IMR-90 (cell line): ENCODE data around the gene MNAT1. TPM values are rescaled to one million over a fixed set of nuclear protein-coding genes. Genes with fewer than 3 reads are reported as not detected.

Source experiments
- ATAC-seq: fragments of 200-7000 bp; cut with Tn5 transposase; 2 replicates; pipeline ENCODE4 v1.9.1; 2020; ENCODE audit warnings: low read depth, mild to moderate bottlenecking, moderate library complexity
- BruUV-seq: library from RNA; stranded (reverse); fragments of 400-500 nt; replicated peaks from 2 replicates; lab custom pipeline; 2021; lab: Mats Ljungman, UMichigan
- CTCF ChIA-PET: fragments of 300-600 bp; formaldehyde crosslinking; extraction: SDS; loops from one replicate; lab custom pipeline; 2021; ENCODE audit warnings: antibody characterized with exemption; lab: Yijun Ruan, JAX
- POLR2A ChIA-PET: fragments of 300-600 bp; sonication (Branson Sonifier 250); formaldehyde crosslinking; loops from one replicate; lab custom pipeline; 2022; ENCODE audit warnings: antibody characterized with exemption; ENCODE audit not compliant: unreplicated experiment; lab: Charles Lee
- DNase-seq: peaks from one replicate; pipeline ENCODE4 v3.0.0; 2013
- H2AFZ ChIP-seq: replicated peaks from 2 replicates; pipeline ENCODE3; 2013; ENCODE audit warnings: low read length, mild to moderate bottlenecking; ENCODE audit not compliant: poor library complexity
- H2AK5ac ChIP-seq: 2 replicates; pipeline ENCODE4 v1.6.1; 2013; ENCODE audit warnings: low read depth, low read length, inconsistent platforms
- H2AK9ac ChIP-seq: replicated peaks from 2 replicates; pipeline ENCODE3; 2013; ENCODE audit warnings: mild to moderate bottlenecking, low read depth, low read length, moderate library complexity; ENCODE audit not compliant: poor library complexity
- H2BK120ac ChIP-seq: 2 replicates; pipeline ENCODE4 v1.6.1; 2013; ENCODE audit warnings: low read depth, low read length, inconsistent platforms
- H2BK15ac ChIP-seq: 3 replicates; pipeline ENCODE4 v1.6.1; 2013; ENCODE audit warnings: low read depth, low read length, inconsistent platforms
- H2BK20ac ChIP-seq: 2 replicates; pipeline ENCODE4 v1.6.1; 2013; ENCODE audit warnings: low read depth, mild to moderate bottlenecking, inconsistent platforms, low read length, moderate library complexity
- H2BK5ac ChIP-seq: 2 replicates; pipeline ENCODE4 v1.6.1; 2013; ENCODE audit warnings: mild to moderate bottlenecking, low read depth, low read length, inconsistent platforms; ENCODE audit not compliant: poor library complexity, severe bottlenecking
- H3K14ac ChIP-seq: replicated peaks from 2 replicates; pipeline ENCODE4 v1.6.1; 2013; ENCODE audit warnings: low read depth, low read length, inconsistent platforms
- H3K18ac ChIP-seq: 2 replicates; pipeline ENCODE4 v1.6.1; 2013; ENCODE audit warnings: low read depth, low read length, control low read depth
- H3K23ac ChIP-seq: 2 replicates; pipeline ENCODE4 v1.6.1; 2013; ENCODE audit warnings: low read depth, low read length, inconsistent platforms
- H3K27ac ChIP-seq: 2 replicates; pipeline ENCODE4 v1.5.1; 2013; ENCODE audit warnings: mild to moderate bottlenecking, control low read depth, low read length; ENCODE audit not compliant: insufficient read depth
- H3K27me3 ChIP-seq: 2 replicates; pipeline ENCODE4 v1.6.1; 2013; ENCODE audit warnings: low read length; ENCODE audit not compliant: control insufficient read depth, insufficient read depth
- H3K36me3 ChIP-seq: 2 replicates; pipeline ENCODE4 v1.6.1; 2013; ENCODE audit warnings: low read length, mixed read lengths; ENCODE audit not compliant: control insufficient read depth, insufficient read depth
- H3K4ac ChIP-seq: 2 replicates; pipeline ENCODE4 v1.6.1; 2013; ENCODE audit warnings: low read depth, low read length, inconsistent platforms
- H3K4me1 ChIP-seq: 2 replicates; pipeline ENCODE4 v1.6.1; 2013; ENCODE audit warnings: low read length, mixed read lengths; ENCODE audit not compliant: control insufficient read depth, insufficient read depth
- H3K4me2 ChIP-seq: 2 replicates; pipeline ENCODE4 v1.6.1; 2013; ENCODE audit warnings: low read depth, mild to moderate bottlenecking, control low read depth, low read length, moderate library complexity
- H3K4me3 ChIP-seq: 2 replicates; pipeline ENCODE4 v1.5.1; 2013; ENCODE audit warnings: low read depth, mild to moderate bottlenecking, control low read depth, low read length, moderate library complexity; ENCODE audit not compliant: insufficient read depth
- H3K56ac ChIP-seq: 2 replicates; pipeline ENCODE4 v1.6.1; 2013; ENCODE audit warnings: low read length, inconsistent platforms; ENCODE audit not compliant: insufficient read depth; ENCODE audit errors: extremely low read depth
- H3K79me1 ChIP-seq, 2 experiments: 2 replicates each; pipeline ENCODE4 v1.6.1; 2013; ENCODE audit warnings: low read length in 2 of 2, inconsistent platforms in 1 of 2, low read depth in 1 of 2
- H3K9ac ChIP-seq: 2 replicates; pipeline ENCODE4 v1.6.1; 2013; ENCODE audit warnings: low read depth, low read length, control low read depth
- H3K9me1 ChIP-seq: 2 replicates; pipeline ENCODE4 v1.6.1; 2013; ENCODE audit warnings: low read length, inconsistent platforms; ENCODE audit not compliant: insufficient read depth
- H3K9me3 ChIP-seq: 2 replicates; pipeline ENCODE4 v1.6.1; 2013; ENCODE audit warnings: low read length; ENCODE audit not compliant: control insufficient read depth, insufficient read depth
- H4K20me1 ChIP-seq: 2 replicates; pipeline ENCODE4 v1.6.1; 2013; ENCODE audit warnings: low read length, inconsistent platforms; ENCODE audit not compliant: insufficient read depth
- H4K5ac ChIP-seq: 2 replicates; pipeline ENCODE4 v1.6.1; 2013; ENCODE audit warnings: mild to moderate bottlenecking, low read depth, low read length, control low read depth
- H4K8ac ChIP-seq, 2 experiments: 2 replicates each; pipeline ENCODE4 v1.6.1; 2013; ENCODE audit warnings: low read depth in 2 of 2, low read length in 2 of 2, control low read depth in 1 of 2, inconsistent platforms in 1 of 2
- H4K91ac ChIP-seq: 2 replicates; pipeline ENCODE4 v1.6.1; 2013; ENCODE audit warnings: low read depth, low read length, inconsistent platforms; ENCODE audit not compliant: insufficient read depth
- CEBPB ChIP-seq: IDR thresholded peaks from 2 replicates; pipeline ENCODE4 v1.6.1; 2012; ENCODE audit warnings: low read depth, low read length, improper control_type of control experiment
- CHD1 ChIP-seq: IDR thresholded peaks from 2 replicates; pipeline ENCODE4 v1.6.1; 2012; ENCODE audit warnings: low read depth, low read length, improper control_type of control experiment
- CTCF ChIP-seq: conservative IDR thresholded peaks from 2 replicates; pipeline ENCODE4 v1.5.1; 2012; ENCODE audit warnings: mild to moderate bottlenecking, low read depth, low read length, improper control_type of control experiment
- FOS ChIP-seq: fragments of 150-350 bp; IDR thresholded peaks from 2 replicates; pipeline ENCODE4 v1.6.1; 2016; ENCODE audit warnings: low read depth, low read length
- MAZ ChIP-seq: IDR thresholded peaks from 2 replicates; pipeline ENCODE4 v1.6.1; 2012; ENCODE audit warnings: low read depth, mild to moderate bottlenecking, low read length, improper control_type of control experiment, moderate library complexity, borderline replicate concordance
- MXI1 ChIP-seq: IDR thresholded peaks from 2 replicates; pipeline ENCODE4 v1.6.1; 2012; ENCODE audit warnings: low read depth, mild to moderate bottlenecking, low read length, moderate library complexity, borderline replicate concordance
- NFE2L2 ChIP-seq: fragments of 150-350 bp; IDR thresholded peaks from 2 replicates; pipeline ENCODE4 v1.6.1; 2016; ENCODE audit warnings: low read depth, mild to moderate bottlenecking, low read length
- POLR2A ChIP-seq: IDR thresholded peaks from 2 replicates; pipeline ENCODE4 v1.6.1; 2012; ENCODE audit warnings: mild to moderate bottlenecking, low read depth, low read length
- RAD21 ChIP-seq: IDR thresholded peaks from 2 replicates; pipeline ENCODE4 v1.6.1; 2012; ENCODE audit warnings: low read length, improper control_type of control experiment
- RFX5 ChIP-seq: IDR thresholded peaks from 2 replicates; pipeline ENCODE4 v1.8.0; 2012; ENCODE audit warnings: low read depth, mild to moderate bottlenecking, low read length, moderate library complexity
- SMC3 ChIP-seq: fragments of 150-350 bp; IDR thresholded peaks from 2 replicates; pipeline ENCODE4 v1.6.1; 2016; ENCODE audit warnings: low read depth, mild to moderate bottlenecking, antibody characterized with exemption, low read length, moderate library complexity
- WGBS, 2 experiments: methylation state at CpG; one replicate each; pipeline versions ENCODE4 v1.1.5 to v1.1.7; 2013; ENCODE audit warnings: missing lambda C conversion rate in 2 of 2; ENCODE audit not compliant: insufficient read length in 1 of 2; ENCODE audit errors: extremely low coverage in 2 of 2; 5-methylcytosine and 5-hydroxymethylcytosine counted together
- dilution Hi-C: fragments of 300-500 bp; cut with HindIII; formaldehyde crosslinking; loops from one replicate; pipeline ENCODE4 v1.14.3; 2018; ENCODE audit warnings: low sequenced_read_pairs; ENCODE audit not compliant: unreplicated experiment
- in situ Hi-C: fragments of 300-500 bp; cut with MboI; formaldehyde crosslinking; loops from 3 replicates; pipeline ENCODE4 v1.14.3; 2019; ENCODE audit warnings: low sequenced_read_pairs, inconsistent platforms, mixed read lengths
- intact Hi-C: fragments of 100-400 bp; cut with micrococcal nuclease; formaldehyde crosslinking; loops from 2 replicates; pipeline ENCODE4 v1.10.0; 2022
- polyA plus RNA-seq, 3 experiments: library from polyadenylated mRNA; depleted of rRNA; stranded (reverse); fragments of >200 nt; gene quantifications; 2 replicates each; pipeline ENCODE4 v1.2.3, GENCODE V29; 2012; ENCODE audit warnings: low replicate concordance in 1 of 3
- total RNA-seq: library from RNA; depleted of rRNA; stranded (reverse); fragments of >200 nt; gene quantifications from 2 replicates; pipeline ENCODE4 v1.2.3, GENCODE V29; 2012
- TF ChIP-seq, protein P1 (sequence below): fragments of 150-350 bp; IDR thresholded peaks from 2 replicates; pipeline ENCODE4 v1.6.1; 2016; ENCODE audit warnings: low read depth, mild to moderate bottlenecking, low read length, moderate library complexity, borderline replicate concordance
- TF ChIP-seq, protein P2 (sequence below): fragments of 150-350 bp; IDR thresholded peaks from 2 replicates; pipeline ENCODE4 v1.6.1; 2017; ENCODE audit warnings: mild to moderate bottlenecking, antibody characterized with exemption, low read length, low read depth

Gene MNAT1
- total and polyA plus RNA-seq, 2 of the 4 experiments (the other 2 are of a cell fraction): 48.2 to 53.0 TPM

- intact Hi-C loops: no loop called here
- dilution Hi-C loops: no loop called here
- no TSS peak for BruUV-seq
Observed at GRCh38 chr14:60707858-60708257, 26.7 kb upstream of the MNAT1 start.

More at GRCh38 chr14:60707858-60708257, 26.7 kb upstream of the MNAT1 start:
- Histone ChIP-seq H2AFZ (no peak overlapping the region), H3K27me3 (no peaks in the 10 kb centered on the region), H3K36me3 (peaks cover 2% of the 10 kb centered on the region; the same call in 1 of the 2 replicates), H2AK9ac (no peak overlapping the region), H3K4me3 (no peak overlapping the region), H3K14ac (no peak overlapping the region), H2AK5ac (no peak overlapping the region), H3K4me1 (no peaks in the 10 kb centered on the region), H2BK5ac (no peak overlapping the region), H3K56ac (no peak overlapping the region), H3K9me3 (no peaks in the 10 kb centered on the region), H3K9me1 (no peaks in the 10 kb centered on the region), H3K27ac (no peak overlapping the region), H2BK20ac (no peak overlapping the region), H3K18ac (no peak overlapping the region), H3K9ac (no peak overlapping the region), H4K20me1 (peaks cover 10% of the 10 kb centered on the region; the same call in 1 of the 2 replicates), H2BK15ac (no peak overlapping the region), H2BK120ac (no peak overlapping the region), H3K79me1 (peaks cover 8 to 10% of the 10 kb centered on the region in 2 experiments; a peak in 3 of 4 replicates), H3K4ac (no peak overlapping the region), H3K23ac (no peak overlapping the region), H4K5ac (no peak overlapping the region), H3K4me2 (no peak overlapping the region), H4K8ac (no peak overlapping the region), H4K91ac (no peak overlapping the region)
- POLR2A ChIA-PET: no interaction called here
- in situ Hi-C loops: no loop called here
- DNase-seq: no peak
- TF ChIP-seq CEBPB (no peak), SMC3 (no peak), CTCF (no peak), CHD1 (no peak), RAD21 (no peak), MXI1 (no peak), POLR2A (no peak), NFE2L2 (no peak), MAZ (no peak), RFX5 (no peak), FOS (no peak)
- TF ChIP-seq, protein P1, sequence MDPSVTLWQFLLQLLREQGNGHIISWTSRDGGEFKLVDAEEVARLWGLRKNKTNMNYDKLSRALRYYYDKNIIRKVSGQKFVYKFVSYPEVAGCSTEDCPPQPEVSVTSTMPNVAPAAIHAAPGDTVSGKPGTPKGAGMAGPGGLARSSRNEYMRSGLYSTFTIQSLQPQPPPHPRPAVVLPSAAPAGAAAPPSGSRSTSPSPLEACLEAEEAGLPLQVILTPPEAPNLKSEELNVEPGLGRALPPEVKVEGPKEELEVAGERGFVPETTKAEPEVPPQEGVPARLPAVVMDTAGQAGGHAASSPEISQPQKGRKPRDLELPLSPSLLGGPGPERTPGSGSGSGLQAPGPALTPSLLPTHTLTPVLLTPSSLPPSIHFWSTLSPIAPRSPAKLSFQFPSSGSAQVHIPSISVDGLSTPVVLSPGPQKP: no peak
- TF ChIP-seq, protein P2, sequence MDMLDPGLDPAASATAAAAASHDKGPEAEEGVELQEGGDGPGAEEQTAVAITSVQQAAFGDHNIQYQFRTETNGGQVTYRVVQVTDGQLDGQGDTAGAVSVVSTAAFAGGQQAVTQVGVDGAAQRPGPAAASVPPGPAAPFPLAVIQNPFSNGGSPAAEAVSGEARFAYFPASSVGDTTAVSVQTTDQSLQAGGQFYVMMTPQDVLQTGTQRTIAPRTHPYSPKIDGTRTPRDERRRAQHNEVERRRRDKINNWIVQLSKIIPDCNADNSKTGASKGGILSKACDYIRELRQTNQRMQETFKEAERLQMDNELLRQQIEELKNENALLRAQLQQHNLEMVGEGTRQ: no peak
- CTCF ChIA-PET: no interaction called here
- 100% methylated on average over 3 of the region's 3 CpGs; no CpG with 5 or more reads in 1 of the 2 experiments for WGBS, 2 experiments
- ATAC-seq: no peak
